HG02763 (cell line): ENCODE results near the gene NR1I3.

Experiments used
- ATAC-seq: cut with Tn5 transposase; IDR thresholded peaks from one replicate; pipeline ENCODE4 v1.9.1; 2021; ENCODE audit warnings: mild to moderate bottlenecking, moderate library complexity; ENCODE audit not compliant: unreplicated experiment

NR1I3 gene

DNA sequence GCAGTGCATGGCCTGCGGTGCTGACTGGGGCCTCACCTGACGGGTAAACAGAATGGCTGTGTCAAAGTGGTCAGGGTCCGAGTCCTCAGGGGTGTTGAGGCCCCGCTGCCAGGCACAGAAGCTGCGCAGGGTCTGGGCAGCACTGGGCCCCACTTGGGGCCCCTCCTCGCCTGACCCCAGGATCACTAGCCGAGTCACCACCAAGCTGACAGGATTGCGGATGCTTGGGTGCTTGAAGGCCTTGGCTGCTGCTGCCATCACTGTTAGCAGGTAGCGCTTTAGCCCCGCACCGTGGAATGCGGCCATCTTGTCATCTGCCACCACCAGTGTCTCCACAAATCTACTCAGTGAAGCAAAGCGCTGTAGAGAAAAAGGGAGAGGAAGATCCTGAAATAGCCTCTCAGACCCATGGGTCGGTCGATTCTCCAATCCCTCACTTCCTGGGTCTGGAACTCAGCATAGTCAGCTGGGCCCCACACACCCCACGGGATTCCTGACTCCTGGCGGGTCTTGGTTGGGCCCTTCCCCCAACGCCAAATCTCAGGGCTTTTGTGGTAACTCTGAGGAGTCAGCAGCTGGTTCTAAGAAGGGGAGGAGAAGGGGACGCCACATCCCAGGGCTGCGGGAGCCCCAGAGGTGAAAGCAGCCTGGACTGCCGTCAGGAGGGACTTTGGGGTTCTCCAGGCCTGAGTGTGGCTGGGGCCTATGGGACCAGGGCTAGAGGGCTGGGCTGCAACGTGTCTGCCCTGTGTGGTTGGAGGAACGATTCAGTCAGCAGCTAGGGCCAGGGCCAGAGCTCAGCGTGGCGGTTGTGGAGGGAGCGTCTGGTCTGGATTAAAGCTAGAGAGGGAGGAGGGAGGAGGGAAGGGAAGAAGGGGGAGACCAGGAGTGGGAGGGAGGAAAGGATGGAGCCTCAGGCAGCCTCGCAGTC, 41.2 kb downstream of the NR1I3 start:
- no peak for ATAC-seq

DNA sequence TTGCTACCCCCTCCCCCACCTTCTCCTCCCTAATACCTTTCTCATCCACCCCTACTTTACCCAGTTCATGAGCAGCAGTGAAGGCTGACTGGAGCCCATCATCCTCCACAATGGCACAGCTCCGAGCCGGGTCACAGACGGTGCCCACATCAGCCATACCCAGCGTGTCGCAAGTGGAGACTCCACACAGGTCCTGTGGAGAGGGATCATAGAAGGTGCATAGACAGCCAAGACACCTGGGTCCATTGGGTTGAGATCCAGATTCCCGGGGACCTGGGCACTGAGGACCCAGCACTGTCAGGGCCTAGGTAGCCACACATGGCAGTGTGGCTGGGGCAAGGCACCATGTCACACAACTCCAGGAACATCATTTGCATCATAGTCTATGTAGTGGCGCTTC, 41.9 kb downstream of the NR1I3 start:
- no peak for ATAC-seq

DNA sequence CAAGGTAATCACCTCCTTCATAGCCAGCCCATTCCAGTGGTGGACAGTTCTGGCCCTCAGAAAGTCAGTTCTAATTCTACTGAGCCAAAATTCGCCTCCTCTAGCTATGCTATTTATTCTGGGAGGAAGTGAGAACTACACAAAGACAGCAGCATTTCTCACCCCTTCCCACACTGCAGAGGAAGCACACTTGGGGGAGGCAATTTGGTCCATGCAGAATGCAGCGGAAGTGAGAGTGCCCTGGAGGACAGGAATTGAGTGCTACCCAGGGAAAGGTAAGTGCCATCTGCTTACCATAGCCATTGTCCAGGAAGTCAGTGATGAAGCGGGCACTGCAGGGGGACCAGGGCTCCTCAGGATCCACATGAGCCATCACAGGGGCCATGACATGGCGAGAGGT, 42.8 kb downstream of the NR1I3 start:
- no peak for ATAC-seq

DNA sequence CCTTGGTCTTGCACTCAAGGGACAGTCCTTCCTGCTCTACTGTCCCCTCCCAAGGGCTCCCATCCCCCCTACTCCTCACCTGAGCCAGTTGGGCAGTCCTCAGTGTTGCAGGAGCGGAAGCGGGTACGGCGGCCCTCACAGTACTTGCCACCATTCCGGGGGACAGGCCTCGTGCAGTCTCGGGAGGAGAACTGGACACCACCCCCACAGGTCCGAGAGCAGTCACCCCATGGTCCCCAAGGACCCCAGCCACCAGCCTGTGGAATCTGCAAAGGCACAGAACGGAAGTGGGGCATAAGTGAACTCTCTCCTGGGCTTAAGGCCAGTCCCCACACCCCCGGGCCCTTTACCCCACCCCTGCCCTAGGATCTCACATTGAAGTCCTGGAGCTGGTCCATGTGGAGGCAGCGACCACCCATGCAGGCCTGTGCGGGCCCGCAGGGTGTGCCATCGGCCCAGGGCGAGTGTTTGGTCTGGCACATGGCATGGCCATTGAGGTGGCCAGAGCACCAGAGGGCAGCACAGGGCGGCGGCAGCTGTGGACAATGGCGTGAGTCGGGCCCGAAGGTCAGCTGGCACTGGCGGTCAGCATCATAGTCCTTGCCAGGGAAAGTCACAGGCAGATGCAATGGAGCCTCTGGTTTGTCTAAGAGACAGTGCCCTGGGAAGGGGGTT, 44.3 kb downstream of the NR1I3 start:
- ATAC-seq, result no peak

DNA sequence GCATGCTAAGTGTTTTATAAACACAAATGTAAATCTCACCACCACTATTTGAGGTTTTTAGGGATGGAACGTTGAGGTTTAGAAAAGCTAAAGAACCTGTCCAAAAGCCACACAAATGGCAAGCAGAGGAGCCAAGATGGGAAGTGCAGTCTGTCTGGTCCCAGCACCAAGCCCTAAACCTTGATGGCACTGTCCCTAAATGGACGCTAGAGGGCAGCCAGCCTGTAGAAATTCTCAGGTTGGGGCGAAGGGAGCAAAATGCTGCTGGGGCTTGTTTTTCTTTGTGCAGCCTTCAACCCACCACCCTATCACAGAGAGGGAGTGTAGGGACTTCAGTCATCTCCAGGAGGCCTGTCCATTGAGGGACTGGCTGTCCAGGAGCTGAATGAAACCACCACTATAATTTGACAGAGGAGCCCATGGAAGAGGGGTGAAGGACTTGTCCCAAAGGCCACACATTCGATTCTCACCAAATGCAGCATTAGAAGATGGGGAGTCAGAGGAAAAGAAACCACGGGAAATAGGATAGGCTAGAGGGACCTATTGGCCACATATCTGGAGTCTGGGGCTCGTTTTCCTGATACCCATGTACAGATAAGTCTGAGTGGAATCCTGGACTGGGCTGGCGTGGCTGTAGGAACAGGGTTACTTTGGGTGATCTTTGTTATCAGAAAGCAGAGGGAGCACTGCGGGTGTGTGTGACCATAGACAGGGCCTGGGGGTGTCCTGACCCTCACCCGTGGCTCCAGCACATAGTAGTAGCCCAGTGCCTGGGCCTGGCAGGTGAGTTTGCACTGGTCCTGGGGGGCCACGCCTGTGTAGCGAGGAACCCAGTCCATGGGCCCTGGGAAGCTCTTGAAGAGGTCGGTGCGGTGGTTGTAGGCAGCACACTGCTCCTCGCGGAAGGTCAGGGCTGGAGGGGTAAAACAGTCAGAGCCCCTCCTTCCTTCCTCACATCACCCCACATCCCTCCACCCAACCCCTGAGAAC, 45.2 kb downstream of the NR1I3 start:
- ATAC-seq, result no peak

GRCh38 chr1:161191971-161192370, 46.0 kb downstream of the NR1I3 start:
- no peak for ATAC-seq

DNA sequence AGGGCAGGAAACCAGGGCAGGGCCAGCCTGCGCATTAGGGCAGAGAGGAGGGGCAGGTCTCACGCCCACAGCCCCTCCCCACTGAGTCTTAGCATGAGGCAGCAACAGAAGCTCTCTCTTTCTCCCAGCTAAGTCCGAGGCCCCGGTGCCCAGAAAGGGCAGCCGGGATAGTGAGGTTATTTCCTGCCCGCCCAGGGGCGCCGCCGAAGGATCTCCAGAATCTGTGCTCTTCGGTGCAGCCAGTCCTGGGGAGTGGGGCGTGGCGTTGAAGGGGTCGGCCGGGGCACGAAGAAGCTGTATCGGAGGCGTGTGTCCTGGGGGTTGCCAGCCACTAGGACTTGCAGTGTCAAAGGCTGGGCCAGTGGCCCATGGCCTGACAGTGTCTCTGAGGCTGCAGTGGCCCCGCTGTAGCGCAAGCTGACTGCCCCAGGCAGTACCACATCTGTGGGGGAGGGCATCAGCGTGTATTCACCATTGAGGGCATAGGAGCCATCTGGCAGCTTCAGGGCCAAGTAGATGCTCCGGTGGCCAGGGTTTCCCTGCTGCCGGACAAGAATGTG, 47.0 kb downstream of the NR1I3 start:
- ATAC-seq, result no peak

- no peak for ATAC-seq
Measured at GRCh38 chr1:161189036-161189435, 49.0 kb downstream of the NR1I3 start.

DNA sequence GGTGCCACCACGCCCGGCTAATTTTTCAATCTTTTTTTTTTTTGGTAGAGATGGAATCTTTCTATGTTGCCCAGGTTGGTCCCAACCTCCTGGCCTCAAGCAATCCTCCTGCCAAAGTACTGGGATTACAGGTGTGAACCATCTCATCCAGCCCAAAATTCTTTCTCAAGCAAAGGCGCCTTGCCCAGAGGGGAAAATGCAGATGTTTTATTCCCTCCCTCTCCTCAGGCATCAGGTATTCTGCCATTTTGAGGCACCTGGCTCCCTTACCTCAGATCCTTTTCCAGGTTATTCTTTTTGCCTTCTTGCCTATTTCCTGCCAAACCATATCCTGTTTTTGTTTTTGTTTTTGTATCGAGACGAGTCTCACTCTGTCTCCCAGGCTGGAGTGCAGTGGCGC, 49.6 kb downstream of the NR1I3 start:
- no peak for ATAC-seq

GRCh38 chr1:161187311-161187710, 50.7 kb downstream of the NR1I3 start:
- no peak for ATAC-seq

GRCh38 chr1:161185732-161186311, 52.2 kb downstream of the NR1I3 start:
- peak; percentile 6 for ATAC-seq

GRCh38 chr1:161185282-161185682, 52.7 kb downstream of the NR1I3 start:
- ATAC-seq, result peak; percentile 66

- peak; percentile 33 for ATAC-seq
Measured at GRCh38 chr1:161182214-161182613, 55.8 kb downstream of the NR1I3 start.

DNA sequence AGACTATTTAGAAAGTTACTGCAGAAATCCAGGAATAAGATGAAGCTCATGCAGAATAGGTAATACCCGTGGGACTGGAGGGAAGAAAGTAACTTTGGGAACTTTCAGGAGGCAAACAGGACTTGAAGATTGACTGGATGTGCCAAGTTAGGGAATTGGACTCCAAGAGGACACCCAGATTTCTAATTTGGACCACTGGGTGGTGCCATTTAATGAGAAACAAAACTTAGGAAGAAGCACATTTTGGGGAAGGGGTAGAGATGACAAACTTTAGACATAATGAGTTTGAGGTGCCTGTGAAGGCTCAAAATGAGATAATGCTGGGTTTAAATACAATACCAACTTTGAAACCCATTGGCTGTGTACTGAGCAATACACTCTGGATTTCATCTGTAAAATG, 57.4 kb downstream of the NR1I3 start:
- no peak for ATAC-seq

- no peak for ATAC-seq
Measured at GRCh38 chr1:161179698-161180097, 58.3 kb downstream of the NR1I3 start.
